GM10266 (cell line): ENCODE measurements around the gene MVK.

ENCODE experiments used
- DNase-seq: peaks from one replicate; pipeline ENCODE4 v3.0.0; 2012; ENCODE audit errors: extremely low spot score
- TF ChIP-seq, protein P1 (sequence below): IDR thresholded peaks from 2 replicates; pipeline ENCODE4 v1.5.1; 2012; ENCODE audit warnings: mild to moderate bottlenecking, low read depth; ENCODE audit not compliant: control insufficient read depth, insufficient read depth; ENCODE audit errors: missing control alignments

The MVK gene

DNA sequence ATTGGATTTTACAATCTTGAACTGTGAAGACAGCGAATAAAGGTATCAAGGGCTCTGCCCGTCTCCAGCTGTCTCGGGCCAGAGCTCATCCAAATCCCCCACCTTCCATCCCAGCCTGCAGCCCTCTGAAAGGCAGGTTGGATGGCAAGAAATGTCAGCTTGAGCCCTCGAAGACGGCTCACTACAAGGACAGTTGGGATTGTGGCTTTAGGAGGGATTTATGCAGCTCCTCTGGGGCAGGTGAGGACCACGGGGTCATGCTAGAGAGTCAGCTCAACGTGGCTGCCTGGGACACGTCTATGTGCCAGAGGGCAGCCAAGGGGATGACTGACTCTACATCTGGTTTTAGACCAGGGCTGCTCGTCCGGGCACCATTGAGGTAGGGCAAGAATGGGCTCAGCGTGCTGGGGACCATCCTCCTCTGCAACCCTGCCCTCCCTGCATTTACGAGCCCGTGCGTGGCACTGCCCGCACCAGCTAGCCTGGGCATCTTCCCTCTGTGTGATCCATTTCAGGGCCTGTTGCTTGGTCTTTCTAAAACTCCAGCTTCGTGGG, 16.2 kb downstream of the MVK start:
- TF ChIP-seq, protein P1, sequence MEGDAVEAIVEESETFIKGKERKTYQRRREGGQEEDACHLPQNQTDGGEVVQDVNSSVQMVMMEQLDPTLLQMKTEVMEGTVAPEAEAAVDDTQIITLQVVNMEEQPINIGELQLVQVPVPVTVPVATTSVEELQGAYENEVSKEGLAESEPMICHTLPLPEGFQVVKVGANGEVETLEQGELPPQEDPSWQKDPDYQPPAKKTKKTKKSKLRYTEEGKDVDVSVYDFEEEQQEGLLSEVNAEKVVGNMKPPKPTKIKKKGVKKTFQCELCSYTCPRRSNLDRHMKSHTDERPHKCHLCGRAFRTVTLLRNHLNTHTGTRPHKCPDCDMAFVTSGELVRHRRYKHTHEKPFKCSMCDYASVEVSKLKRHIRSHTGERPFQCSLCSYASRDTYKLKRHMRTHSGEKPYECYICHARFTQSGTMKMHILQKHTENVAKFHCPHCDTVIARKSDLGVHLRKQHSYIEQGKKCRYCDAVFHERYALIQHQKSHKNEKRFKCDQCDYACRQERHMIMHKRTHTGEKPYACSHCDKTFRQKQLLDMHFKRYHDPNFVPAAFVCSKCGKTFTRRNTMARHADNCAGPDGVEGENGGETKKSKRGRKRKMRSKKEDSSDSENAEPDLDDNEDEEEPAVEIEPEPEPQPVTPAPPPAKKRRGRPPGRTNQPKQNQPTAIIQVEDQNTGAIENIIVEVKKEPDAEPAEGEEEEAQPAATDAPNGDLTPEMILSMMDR, result no peak
- DNase-seq, result no peak

DNA sequence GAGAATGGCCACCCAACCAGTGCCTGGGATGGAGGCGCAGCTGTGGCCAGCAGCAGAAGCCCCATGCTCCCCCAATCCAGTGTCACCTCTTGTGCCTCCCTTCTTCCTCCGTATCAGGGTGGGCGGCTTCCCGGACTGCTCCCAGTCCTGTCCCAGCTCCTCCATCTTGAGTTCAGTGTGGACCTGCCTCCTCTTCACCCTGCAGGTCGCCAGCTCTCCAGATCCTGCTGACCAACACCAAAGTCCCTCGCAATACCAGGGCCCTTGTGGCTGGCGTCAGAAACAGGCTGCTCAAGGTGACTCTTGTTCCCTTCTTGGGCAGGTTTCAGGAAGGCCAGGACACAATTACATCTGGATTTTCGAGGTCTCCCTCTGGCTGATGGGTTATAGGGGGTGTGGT, 17.0 kb downstream of the MVK start:
- TF ChIP-seq, protein P1, result no peak

GRCh38 chr12:109591041-109591440, 17.4 kb downstream of the MVK start:
- TF ChIP-seq, protein P1, result no peak
- DNase-seq, result no peak

More for the DNA sequence above, 17.0 kb downstream of the MVK start:
- no peak for DNase-seq

- TF ChIP-seq, protein P1, result no peak
- no peak for DNase-seq
These were observed 18.8 kb downstream of the MVK start for GRCh38 chr12:109592195-109592904.

- no peak for DNase-seq
- TF ChIP-seq, protein P1, result no peak
These were observed 19.3 kb downstream of the MVK start for GRCh38 chr12:109592905-109593272.

DNA sequence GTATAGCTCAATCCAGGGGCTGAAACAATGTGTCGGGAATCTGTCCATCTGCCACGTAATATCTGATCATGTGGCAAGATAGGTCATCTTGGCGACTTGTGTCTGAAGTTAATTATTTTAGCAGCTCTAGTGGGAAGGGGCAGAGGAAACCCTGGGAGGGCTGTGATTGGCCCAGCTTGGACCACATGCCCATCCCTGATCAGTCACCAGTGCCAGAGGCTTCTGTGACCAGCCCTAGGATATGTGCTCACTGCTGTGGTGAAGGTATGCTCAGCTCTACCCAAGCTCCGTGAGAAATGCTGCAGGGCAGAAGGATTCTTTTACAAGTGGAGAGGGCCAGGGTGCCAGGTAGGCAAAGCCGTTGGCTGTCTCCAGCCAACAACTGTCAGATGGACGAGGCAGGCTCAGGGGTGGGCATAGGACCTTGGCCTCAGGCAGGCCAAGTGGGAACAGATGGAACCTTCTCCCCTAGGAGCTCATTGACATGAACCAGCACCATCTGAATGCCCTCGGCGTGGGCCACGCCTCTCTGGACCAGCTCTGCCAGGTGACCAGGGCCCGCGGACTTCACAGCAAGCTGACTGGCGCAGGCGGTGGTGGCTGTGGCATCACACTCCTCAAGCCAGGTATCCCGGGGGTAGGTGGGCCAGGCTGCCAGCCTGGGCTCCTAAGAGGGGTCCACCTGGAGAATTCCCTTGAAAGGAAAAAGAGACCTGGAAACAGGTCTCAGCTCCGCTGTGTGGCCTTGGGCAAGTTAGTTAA, 21.1 kb downstream of the MVK start:
- no peak for DNase-seq
- TF ChIP-seq, protein P1, result no peak

DNA sequence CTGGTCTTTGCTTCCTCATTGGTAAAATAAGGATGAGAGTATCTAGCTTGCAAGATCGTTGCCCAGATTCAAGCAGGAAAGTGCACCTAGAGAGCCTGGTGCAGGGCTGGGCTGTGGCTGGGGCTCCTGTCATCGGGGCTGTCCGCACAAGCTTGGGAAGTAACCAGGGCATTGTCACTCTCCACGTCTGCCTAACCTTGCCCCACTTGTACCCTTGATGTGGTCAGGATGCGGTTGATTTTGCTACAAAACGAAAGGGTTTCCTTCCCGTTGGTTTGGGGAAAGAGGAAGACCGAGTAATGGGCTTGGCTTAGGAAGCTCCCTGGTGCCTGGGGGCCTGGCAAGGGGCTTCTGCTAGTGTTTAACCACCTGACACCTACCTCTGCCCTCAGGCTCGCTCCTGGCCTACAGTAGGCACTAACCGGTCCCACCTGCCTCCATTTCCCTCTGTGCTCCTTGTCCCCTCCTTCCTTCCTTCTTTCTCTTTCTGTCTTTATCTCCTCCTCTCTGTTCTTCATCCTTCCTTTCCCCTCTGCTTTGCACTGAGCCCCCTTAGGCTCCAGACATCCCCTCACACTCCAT, 21.8 kb downstream of the MVK start:
- DNase-seq, result no peak
- TF ChIP-seq, protein P1, result no peak
